GM12878 (cell line): Measurements from ENCODE around the gene PHC3. TPM values are rescaled to one million over a fixed set of nuclear protein-coding genes. Genes with fewer than 3 reads are reported as not detected.

ENCODE experiments used
- ATAC-seq: fragments of 200-7000 bp; cut with Tn5 transposase; 3 replicates; pipeline ENCODE4 v1.9.1; 2020; ENCODE audit warnings: mild to moderate bottlenecking, moderate library complexity
- BruUV-seq: library from RNA; stranded (reverse); fragments of 400-500 nt; replicated peaks from 2 replicates; lab custom pipeline; 2021; lab: Mats Ljungman, UMichigan
- CTCF ChIA-PET: fragments of 300-600 bp; sonication (Branson Sonifier 250); formaldehyde crosslinking; extraction: SDS; loops from one replicate; lab custom pipeline; 2021; ENCODE audit warnings: inconsistent platforms; lab: Yijun Ruan, JAX
- POLR2A ChIA-PET: fragments of 350-600 bp; formaldehyde crosslinking; extraction: SDS; loops from one replicate; lab custom pipeline; 2021; ENCODE audit warnings: inconsistent platforms; lab: Charles Lee
- RAD21 ChIA-PET: fragments of 300-600 bp; sonication (Branson Sonifier 250); formaldehyde crosslinking; loops from one replicate; lab custom pipeline; 2023; ENCODE audit warnings: antibody characterized with exemption; ENCODE audit not compliant: unreplicated experiment; lab: Charles Lee
- SMC1A ChIA-PET: fragments of 300-600 bp; sonication (Branson Sonifier 250); formaldehyde crosslinking; loops from one replicate; lab custom pipeline; 2023; ENCODE audit not compliant: unreplicated experiment, uncharacterized antibody; lab: Charles Lee
- DNase-seq: peaks from one replicate; pipeline ENCODE4 v3.0.0-alpha.2; 2011; ENCODE audit warnings: low read depth, low spot score
- FAIRE-seq: peaks from 3 replicates; lab custom pipeline; 2011; peaks lifted over from hg19 to GRCh38; lab: Jason Lieb, UNC
- H2AFZ ChIP-seq: 2 replicates; pipeline ENCODE4 v1.6.0; 2011; ENCODE audit warnings: low read depth, low read length, control low read depth; ENCODE audit not compliant: control insufficient read depth
- H3K27ac ChIP-seq: 2 replicates; pipeline ENCODE4 v1.5.1; 2011; ENCODE audit warnings: control low read depth; ENCODE audit not compliant: control insufficient read depth, insufficient read depth
- H3K27me3 ChIP-seq, 2 experiments: replicated peaks in 1 of 2; 2 replicates each; pipeline versions ENCODE4 v1.6.0 to v1.6.1; 2011; ENCODE audit warnings: low read length in 1 of 2; ENCODE audit not compliant: control insufficient read depth in 2 of 2, insufficient read depth in 2 of 2
- H3K36me3 ChIP-seq, 2 experiments: 2 replicates each; pipeline ENCODE4 v1.5.1; 2011; ENCODE audit warnings: low read length in 1 of 2; ENCODE audit not compliant: control insufficient read depth in 2 of 2, insufficient read depth in 2 of 2
- H3K4me1 ChIP-seq: 2 replicates; pipeline ENCODE4 v1.6.1; 2011; ENCODE audit warnings: mild to moderate bottlenecking, low read length, moderate library complexity, mixed read lengths; ENCODE audit not compliant: control insufficient read depth, insufficient read depth
- H3K4me2 ChIP-seq: 2 replicates; pipeline ENCODE4 v1.6.0; 2011; ENCODE audit warnings: control low read depth; ENCODE audit not compliant: control insufficient read depth, insufficient read depth
- H3K4me3 ChIP-seq: fragments of 200-600 bp; sonication (generic); 2 replicates; pipeline ENCODE4 v1.5.1; 2016
- H3K79me2 ChIP-seq: 2 replicates; pipeline ENCODE4 v1.6.0; 2011; ENCODE audit warnings: low read length; ENCODE audit not compliant: control insufficient read depth, insufficient read depth
- H3K9ac ChIP-seq: 2 replicates; pipeline ENCODE4 v1.8.0; 2011; ENCODE audit warnings: low read length, control low read depth, mixed read lengths; ENCODE audit not compliant: control insufficient read depth, insufficient read depth
- H3K9me3 ChIP-seq: replicated peaks from 3 replicates; pipeline ENCODE4 v1.5.1; 2011; ENCODE audit warnings: mild to moderate bottlenecking, low read length; ENCODE audit not compliant: control insufficient read depth, insufficient read depth
- H4K20me1 ChIP-seq: 2 replicates; pipeline ENCODE4 v1.6.0; 2011; ENCODE audit not compliant: control insufficient read depth, insufficient read depth
- CHD1 ChIP-seq: IDR thresholded peaks from 2 replicates; pipeline ENCODE4 v1.6.1; 2012; ENCODE audit warnings: low read depth, low read length, improper control_type of control experiment
- EGR1 ChIP-seq, 2 experiments: IDR thresholded peaks; 1 replicate in 1 of 2; 2 replicates in 1 of 2; pipeline ENCODE4 v1.6.1; 2011 to 2012; ENCODE audit warnings: low read depth in 2 of 2, low read length in 2 of 2, borderline replicate concordance in 1 of 2, mild to moderate bottlenecking in 1 of 2, moderate library complexity in 1 of 2
- RAD21 ChIP-seq: IDR thresholded peaks from 2 replicates; pipeline ENCODE4 v1.6.1; 2011; ENCODE audit warnings: mild to moderate bottlenecking, low read depth, low read length, moderate library complexity; ENCODE audit not compliant: insufficient read depth
- RUNX3 ChIP-seq: IDR thresholded peaks from 2 replicates; pipeline ENCODE4 v1.6.1; 2012; ENCODE audit warnings: low read length, inconsistent platforms
- SP1 ChIP-seq: IDR thresholded peaks from one replicate; pipeline ENCODE4 v1.6.1; 2011; ENCODE audit warnings: low read depth, low read length
- SREBF1 ChIP-seq: IDR thresholded peaks from 2 replicates; pipeline ENCODE4 v1.6.1; 2012; ENCODE audit warnings: mild to moderate bottlenecking, low read length
- SREBF2 ChIP-seq: IDR thresholded peaks from 2 replicates; pipeline ENCODE4 v1.6.1; 2012; ENCODE audit warnings: mild to moderate bottlenecking, low read length
- STAT1 ChIP-seq: fragments of 450-650 bp; conservative IDR thresholded peaks from 2 replicates; pipeline ENCODE4 v1.6.1; 2014; ENCODE audit warnings: antibody characterized with exemption, mild to moderate bottlenecking
- TAF1 ChIP-seq: IDR thresholded peaks from 2 replicates; pipeline ENCODE4 v1.6.1; 2011; ENCODE audit warnings: mild to moderate bottlenecking, low read depth, low read length, borderline replicate concordance
- ZNF24 ChIP-seq: fragments of 450-650 bp; IDR thresholded peaks from 2 replicates; pipeline ENCODE4 v1.6.1; 2017; ENCODE audit warnings: antibody characterized with exemption, mild to moderate bottlenecking
- ZNF622 ChIP-seq: fragments of 450-650 bp; IDR thresholded peaks from 2 replicates; pipeline ENCODE4 v1.6.1; 2017; ENCODE audit warnings: mild to moderate bottlenecking, inconsistent platforms
- WGBS: methylation state at CpG from one replicate; pipeline ENCODE4 v1.1.6; 2016; ENCODE audit warnings: low lambda C conversion rate; ENCODE audit not compliant: insufficient replicate concordance, insufficient coverage; ENCODE audit errors: missing lambda C conversion rate; 5-methylcytosine and 5-hydroxymethylcytosine counted together
- in situ Hi-C: fragments of 300-500 bp; cut with MboI; formaldehyde crosslinking; loops from 9 replicates; pipeline ENCODE4 v1.14.3; 2018; ENCODE audit warnings: mixed read lengths
- intact Hi-C: fragments of 100-400 bp; cut with micrococcal nuclease; formaldehyde crosslinking; loops from one replicate; pipeline ENCODE4 v1.14.2; 2022; ENCODE audit not compliant: unreplicated experiment
- polyA plus RNA-seq, 11 experiments: library from polyadenylated mRNA; depleted of rRNA in 4 of 11; unstranded in 6 of 11; stranded (reverse) in 5 of 11; fragments of >200 nt; fragmentation: Nextera tagmentation in 4 of 11; fragmentation: Illumina TruSeq in 1 of 11; extraction: Ambion mirVana in 4 of 11; extraction: Trizol in 1 of 11; gene quantifications; 1 replicate in 1 of 11; 2 replicates in 10 of 11; pipeline versions ENCODE4 v1.2.1 to v1.2.3, GENCODE V29; 2011 to 2016; ENCODE audit warnings: inconsistent platforms in 2 of 11, missing spikeins in 2 of 11, low read depth in 1 of 11
- total RNA-seq, 4 experiments: library from RNA; depleted of rRNA in 3 of 4; stranded (reverse); fragments of >200 nt in 3 of 4; fragmentation: Illumina TruSeq in 1 of 4; extraction: Trizol in 1 of 4; gene quantifications; 2 replicates each; pipeline versions ENCODE4 v1.2.1 to v1.2.3, GENCODE V29; 2013 to 2021
- TF ChIP-seq, protein P1 (sequence below): fragments of 450-650 bp; IDR thresholded peaks from 2 replicates; pipeline ENCODE4 v1.6.1; 2018; ENCODE audit warnings: mild to moderate bottlenecking, low read depth, moderate library complexity; ENCODE audit not compliant: partially characterized antibody
- TF ChIP-seq, protein P2 (sequence below): IDR thresholded peaks from 2 replicates; pipeline ENCODE4 v1.6.1; 2012; ENCODE audit warnings: low read length, inconsistent platforms
- TF ChIP-seq, protein P3 (sequence below): fragments of 450-650 bp; IDR thresholded peaks from 2 replicates; pipeline ENCODE4 v1.6.1; 2016; ENCODE audit warnings: mild to moderate bottlenecking
- TF ChIP-seq, protein P4 (sequence below): fragments of 450-650 bp; IDR thresholded peaks from 2 replicates; pipeline ENCODE4 v1.6.1; 2018; ENCODE audit warnings: borderline replicate concordance, mild to moderate bottlenecking; ENCODE audit not compliant: partially characterized antibody

PHC3 gene
- total and polyA plus RNA-seq, 10 of the 15 experiments (the other 5 are each of a cell fraction or from before 2014, with no cell fraction given), result 3.3 to 62.3 (median 22.1) TPM

DNA sequence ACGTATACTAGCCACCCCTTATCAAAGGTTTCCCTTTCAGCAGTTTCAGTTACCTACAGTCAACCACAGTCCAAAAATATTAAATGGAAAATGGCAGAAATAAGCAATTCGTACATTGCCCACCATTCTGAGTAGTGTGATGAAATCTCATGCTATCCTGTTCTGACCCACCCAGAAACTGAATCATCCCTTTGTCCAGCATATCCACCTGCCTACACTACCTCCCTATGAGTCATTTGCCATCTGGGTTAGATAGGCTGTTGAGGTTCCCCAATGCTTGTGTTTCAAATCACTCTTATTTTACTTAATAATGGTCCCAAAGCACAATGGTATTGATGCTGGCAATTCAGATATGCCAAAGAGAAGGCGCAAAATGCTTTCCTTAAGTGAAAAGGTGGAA lies 15.3 kb upstream of the PHC3 start:
- no peaks in the 10 kb centered on the region; the same call in 2 of the 3 replicates for H3K9me3 ChIP-seq
- DNase-seq, result no peak
- ChIA-PET RAD21 (no interaction called here), CTCF (interaction anchor here (0.5 kb wide), 1 partner anchor 93 kb away, joined by 3 read pairs; no protein-coding TSS in a partner anchor), SMC1A (no interaction called here), POLR2A (no interaction called here)
- H3K9ac ChIP-seq, result no peak overlapping the region
- no peaks in the 10 kb centered on the region for H3K79me2 ChIP-seq
- 0 out of 4 replicates have a peak, but pooled peaks cover 0 to 3% of the 10 kb centered on the region in 2 experiments for H3K27me3 ChIP-seq
- TF ChIP-seq RUNX3 (no peak), CHD1 (no peak), EGR1 (IDR thresholded peaks at IDR 0.05; ENCODE audit: borderline replicate concordance in 1 of 2, low read depth in 2 of 2, low read length in 2 of 2) (no peak), RAD21 (no peak), SREBF1 (no peak), STAT1 (no peak), TAF1 (no peak), SP1 (no peak), ZNF24 (no peak), SREBF2 (no peak), ZNF622 (no peak)
- TF ChIP-seq, protein P1, sequence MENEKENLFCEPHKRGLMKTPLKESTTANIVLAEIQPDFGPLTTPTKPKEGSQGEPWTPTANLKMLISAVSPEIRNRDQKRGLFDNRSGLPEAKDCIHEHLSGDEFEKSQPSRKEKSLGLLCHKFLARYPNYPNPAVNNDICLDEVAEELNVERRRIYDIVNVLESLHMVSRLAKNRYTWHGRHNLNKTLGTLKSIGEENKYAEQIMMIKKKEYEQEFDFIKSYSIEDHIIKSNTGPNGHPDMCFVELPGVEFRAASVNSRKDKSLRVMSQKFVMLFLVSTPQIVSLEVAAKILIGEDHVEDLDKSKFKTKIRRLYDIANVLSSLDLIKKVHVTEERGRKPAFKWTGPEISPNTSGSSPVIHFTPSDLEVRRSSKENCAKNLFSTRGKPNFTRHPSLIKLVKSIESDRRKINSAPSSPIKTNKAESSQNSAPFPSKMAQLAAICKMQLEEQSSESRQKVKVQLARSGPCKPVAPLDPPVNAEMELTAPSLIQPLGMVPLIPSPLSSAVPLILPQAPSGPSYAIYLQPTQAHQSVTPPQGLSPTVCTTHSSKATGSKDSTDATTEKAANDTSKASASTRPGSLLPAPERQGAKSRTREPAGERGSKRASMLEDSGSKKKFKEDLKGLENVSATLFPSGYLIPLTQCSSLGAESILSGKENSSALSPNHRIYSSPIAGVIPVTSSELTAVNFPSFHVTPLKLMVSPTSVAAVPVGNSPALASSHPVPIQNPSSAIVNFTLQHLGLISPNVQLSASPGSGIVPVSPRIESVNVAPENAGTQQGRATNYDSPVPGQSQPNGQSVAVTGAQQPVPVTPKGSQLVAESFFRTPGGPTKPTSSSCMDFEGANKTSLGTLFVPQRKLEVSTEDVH, result no peak
- TF ChIP-seq, protein P2, sequence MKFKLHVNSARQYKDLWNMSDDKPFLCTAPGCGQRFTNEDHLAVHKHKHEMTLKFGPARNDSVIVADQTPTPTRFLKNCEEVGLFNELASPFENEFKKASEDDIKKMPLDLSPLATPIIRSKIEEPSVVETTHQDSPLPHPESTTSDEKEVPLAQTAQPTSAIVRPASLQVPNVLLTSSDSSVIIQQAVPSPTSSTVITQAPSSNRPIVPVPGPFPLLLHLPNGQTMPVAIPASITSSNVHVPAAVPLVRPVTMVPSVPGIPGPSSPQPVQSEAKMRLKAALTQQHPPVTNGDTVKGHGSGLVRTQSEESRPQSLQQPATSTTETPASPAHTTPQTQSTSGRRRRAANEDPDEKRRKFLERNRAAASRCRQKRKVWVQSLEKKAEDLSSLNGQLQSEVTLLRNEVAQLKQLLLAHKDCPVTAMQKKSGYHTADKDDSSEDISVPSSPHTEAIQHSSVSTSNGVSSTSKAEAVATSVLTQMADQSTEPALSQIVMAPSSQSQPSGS, result no peak
- TF ChIP-seq, protein P3, sequence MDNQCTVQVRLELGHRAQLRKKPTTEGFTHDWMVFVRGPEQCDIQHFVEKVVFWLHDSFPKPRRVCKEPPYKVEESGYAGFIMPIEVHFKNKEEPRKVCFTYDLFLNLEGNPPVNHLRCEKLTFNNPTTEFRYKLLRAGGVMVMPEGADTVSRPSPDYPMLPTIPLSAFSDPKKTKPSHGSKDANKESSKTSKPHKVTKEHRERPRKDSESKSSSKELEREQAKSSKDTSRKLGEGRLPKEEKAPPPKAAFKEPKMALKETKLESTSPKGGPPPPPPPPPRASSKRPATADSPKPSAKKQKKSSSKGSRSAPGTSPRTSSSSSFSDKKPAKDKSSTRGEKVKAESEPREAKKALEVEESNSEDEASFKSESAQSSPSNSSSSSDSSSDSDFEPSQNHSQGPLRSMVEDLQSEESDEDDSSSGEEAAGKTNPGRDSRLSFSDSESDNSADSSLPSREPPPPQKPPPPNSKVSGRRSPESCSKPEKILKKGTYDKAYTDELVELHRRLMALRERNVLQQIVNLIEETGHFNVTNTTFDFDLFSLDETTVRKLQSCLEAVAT, result no peak
- TF ChIP-seq, protein P4, sequence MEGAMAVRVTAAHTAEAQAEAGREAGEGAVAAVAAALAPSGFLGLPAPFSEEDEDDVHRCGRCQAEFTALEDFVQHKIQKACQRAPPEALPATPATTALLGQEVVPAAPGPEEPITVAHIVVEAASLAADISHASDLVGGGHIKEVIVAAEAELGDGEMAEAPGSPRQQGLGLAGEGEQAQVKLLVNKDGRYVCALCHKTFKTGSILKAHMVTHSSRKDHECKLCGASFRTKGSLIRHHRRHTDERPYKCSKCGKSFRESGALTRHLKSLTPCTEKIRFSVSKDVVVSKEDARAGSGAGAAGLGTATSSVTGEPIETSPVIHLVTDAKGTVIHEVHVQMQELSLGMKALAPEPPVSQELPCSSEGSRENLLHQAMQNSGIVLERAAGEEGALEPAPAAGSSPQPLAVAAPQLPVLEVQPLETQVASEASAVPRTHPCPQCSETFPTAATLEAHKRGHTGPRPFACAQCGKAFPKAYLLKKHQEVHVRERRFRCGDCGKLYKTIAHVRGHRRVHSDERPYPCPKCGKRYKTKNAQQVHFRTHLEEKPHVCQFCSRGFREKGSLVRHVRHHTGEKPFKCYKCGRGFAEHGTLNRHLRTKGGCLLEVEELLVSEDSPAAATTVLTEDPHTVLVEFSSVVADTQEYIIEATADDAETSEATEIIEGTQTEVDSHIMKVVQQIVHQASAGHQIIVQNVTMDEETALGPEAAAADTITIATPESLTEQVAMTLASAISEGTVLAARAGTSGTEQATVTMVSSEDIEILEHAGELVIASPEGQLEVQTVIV, result no peak
- no peak overlapping the region for H3K27ac ChIP-seq
- no peak overlapping the region for H3K4me3 ChIP-seq
- H3K36me3 ChIP-seq, result no peaks in the 10 kb centered on the region
- FAIRE-seq, result no peak
- intact Hi-C loops, result no loop called here
- WGBS, result 57% methylated on average over 3 of the region's 3 CpGs
- ATAC-seq, result no peak
- in situ Hi-C loops, result no loop called here
- H3K4me1 ChIP-seq, result no peaks in the 10 kb centered on the region
- H4K20me1 ChIP-seq, result no peaks in the 10 kb centered on the region
- H2AFZ ChIP-seq, result no peak overlapping the region
- no peak overlapping the region for H3K4me2 ChIP-seq
- no TSS peak for BruUV-seq
